Right renal pelvis (tissue), 4 donors: ENCODE results near the gene RETREG2. TPM values are rescaled to one million over a fixed set of nuclear protein-coding genes. Genes with fewer than 3 reads are reported as not detected.

ENCODE experiments used
- DNase-seq, 4 donors: peaks; one replicate each; pipeline ENCODE4 v3.0.0-alpha.2; 2013; ENCODE audit warnings: low read depth in 4 of 4, low spot score in 3 of 4, missing footprints in 1 of 4
- polyA plus RNA-seq, 4 donors: library from polyadenylated mRNA; unstranded; fragments of 120-200 nt; gene quantifications; one replicate each; pipeline ENCODE4 v1.2.1, GENCODE V29; 2013; ENCODE audit not compliant: insufficient read length in 4 of 4

The RETREG2 gene, protein sequence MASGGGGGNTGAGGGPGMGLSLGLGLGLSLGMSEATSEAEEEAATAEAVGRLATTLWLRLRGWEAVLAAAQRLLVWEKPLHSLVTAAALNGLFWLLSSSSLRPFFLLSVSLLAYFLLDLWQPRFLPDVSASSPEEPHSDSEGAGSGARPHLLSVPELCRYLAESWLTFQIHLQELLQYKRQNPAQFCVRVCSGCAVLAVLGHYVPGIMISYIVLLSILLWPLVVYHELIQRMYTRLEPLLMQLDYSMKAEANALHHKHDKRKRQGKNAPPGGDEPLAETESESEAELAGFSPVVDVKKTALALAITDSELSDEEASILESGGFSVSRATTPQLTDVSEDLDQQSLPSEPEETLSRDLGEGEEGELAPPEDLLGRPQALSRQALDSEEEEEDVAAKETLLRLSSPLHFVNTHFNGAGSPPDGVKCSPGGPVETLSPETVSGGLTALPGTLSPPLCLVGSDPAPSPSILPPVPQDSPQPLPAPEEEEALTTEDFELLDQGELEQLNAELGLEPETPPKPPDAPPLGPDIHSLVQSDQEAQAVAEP
- polyA plus RNA-seq, result 100 to 1,000 TPM; 110 to 129 (median 121) TPM

DNA sequence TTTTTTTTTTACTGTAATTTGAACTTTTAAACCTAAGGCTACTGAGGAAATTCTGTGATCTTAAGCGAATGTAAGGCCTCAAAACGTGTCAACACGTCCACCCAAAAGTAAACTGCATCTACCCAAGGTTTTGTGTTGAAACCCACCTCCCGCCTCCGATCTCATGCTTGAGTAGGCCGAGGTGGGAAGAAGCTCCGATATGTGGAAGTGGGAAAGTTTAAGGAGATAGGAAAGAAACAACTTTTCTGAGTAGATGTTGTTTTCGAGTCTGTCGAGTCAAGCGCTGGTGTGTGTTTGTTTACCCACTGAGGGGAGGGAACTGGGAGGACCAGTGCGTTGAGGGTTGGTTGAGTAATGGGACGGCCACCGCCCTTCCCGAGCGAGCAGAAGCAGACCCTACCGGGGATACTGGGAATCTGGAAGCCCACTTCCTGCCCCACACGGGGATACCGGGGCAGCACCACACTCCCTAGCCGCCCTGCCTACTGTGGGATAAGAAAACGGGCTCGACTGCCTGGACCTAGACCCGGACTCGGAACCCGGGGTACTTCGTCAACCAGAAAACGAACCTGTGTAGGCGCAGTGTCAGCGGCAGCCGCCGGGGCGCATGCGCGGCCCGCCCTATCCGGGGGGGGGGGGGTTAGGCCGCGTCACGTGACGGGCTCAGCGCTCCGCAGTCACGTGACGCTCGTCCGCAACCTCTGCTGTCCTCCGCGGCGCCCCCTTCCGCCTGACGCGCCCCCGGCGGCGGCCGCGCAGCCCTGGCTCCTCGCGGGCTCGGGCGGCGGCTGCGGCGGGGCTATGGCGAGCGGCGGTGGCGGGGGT is at the start of gene RETREG2:
TSS of gene RETREG2 (plus strand) at position 724 of the 825 bp plus-strand sequence. CDS start at position 802, 78 bp downstream.
- DNase-seq, result peak; percentile 66 to 86 (median 76)

DNA sequence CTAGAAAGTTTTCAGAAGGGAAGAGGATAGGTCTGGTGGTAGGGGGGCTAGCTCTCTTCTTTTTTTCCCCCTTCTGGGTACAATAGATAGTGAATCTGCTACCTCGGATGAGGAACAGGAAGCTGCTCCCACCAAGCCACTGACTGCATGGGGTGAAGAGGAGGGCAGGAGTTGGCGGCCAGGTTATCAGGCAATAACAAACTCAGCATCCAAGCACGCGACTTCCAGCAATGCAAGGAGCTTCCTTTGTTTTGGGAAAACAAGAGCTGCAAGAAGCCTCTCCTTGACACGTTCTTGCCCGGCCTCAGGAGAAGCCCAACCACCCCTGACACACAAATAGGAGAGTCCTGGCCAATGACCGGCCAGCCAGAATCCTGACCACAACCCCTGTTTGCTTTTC is 49.7 kb upstream of the RETREG2 start:
- no peak for DNase-seq

DNA sequence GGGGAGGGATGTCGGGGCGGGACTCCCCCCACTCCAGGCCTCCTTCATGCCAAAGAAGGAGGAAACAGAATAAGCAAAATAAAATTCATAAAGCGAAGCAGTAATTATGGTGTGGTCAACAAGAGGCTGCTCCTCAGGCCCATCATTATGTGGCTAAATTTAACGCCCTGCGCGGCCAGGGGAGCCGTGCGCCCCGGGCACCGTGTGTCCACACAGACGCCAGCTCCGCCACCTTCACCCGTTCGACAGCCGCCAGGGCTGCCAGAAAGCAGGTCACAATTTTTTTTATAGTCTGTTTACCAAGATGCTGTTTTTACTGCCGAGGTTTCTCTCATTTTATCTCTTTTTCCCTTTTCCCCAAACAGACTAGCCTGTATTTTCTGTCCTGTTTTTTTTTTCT is 48.5 kb upstream of the RETREG2 start:
- DNase-seq, result no peak

DNA sequence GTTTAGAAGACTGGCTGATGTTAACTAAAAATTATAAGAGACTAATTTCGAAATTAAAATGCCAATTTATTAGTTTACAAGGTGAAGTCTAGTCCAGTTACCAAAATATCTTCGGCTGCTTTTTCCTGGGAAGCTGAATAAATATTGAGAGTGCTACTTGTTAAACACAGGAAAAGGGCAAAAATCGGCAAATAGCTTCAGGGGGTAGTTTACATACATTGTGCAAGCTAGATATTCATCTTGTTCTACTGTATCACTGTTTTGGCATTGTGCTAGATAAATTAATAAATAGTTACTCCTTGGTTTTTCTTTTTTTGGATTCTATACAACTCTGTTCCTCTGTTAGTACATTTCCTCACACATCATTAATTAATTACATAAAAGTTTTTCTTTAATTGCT is 46.7 kb upstream of the RETREG2 start:
- no peak for DNase-seq

DNA sequence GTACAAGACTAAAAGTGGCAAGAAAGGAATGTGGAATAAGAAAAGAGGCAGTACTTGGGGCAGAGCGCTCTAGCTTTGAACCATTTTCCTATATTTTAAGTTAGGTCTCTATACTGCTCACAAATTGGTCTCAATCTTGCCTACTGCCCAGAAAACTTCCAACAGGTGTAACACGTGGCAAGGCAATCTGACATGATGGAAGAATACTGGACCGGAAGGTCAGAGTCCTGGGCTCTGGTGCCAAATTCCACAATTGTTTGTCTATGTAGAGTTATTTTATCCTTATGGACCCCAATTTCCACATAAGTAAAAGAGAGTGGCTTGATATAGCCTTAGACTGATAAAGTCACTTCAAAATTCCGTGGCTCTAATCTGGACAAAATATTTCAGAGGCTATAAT is 46.3 kb upstream of the RETREG2 start:
- DNase-seq, result no peak

DNA sequence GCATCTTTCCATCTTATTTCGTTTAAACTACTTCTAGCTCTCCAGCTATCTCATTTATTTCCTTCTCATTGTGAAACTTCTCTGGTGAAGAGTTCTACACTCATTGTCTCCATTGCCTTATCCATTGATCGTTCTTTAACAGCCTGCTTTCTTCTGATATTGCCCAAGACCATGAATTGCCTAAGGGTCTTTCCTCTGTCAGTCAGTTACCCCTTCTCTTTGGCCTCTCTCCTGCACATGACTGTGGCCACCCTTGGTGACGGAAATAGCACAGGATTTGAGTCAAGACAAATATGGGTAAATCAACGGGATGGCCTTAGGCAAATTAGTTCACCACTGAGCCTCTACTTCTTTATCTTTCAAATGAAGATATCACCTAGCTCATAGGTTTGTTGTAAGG is 44.1 kb upstream of the RETREG2 start:
- no peak for DNase-seq

DNA sequence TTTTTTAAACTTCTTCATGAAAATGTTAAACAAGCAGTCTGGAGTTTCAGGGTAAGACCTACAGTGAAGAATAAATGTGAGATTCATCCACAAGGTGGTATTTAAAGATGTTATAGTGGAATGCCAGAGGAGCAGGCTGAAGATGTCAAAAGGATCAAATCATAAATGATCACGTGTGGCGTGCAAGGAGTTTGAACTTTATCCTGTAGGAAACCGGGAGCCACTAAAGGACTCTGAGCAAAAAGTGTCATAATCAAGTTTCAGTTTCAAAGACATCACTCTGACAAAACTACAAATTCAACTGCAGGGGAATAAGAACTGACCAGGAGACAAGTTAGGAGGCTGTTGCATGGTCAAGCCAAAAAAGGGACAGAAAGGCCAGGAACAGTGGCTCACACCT is 37.4 kb upstream of the RETREG2 start:
- DNase-seq, result no peak

DNA sequence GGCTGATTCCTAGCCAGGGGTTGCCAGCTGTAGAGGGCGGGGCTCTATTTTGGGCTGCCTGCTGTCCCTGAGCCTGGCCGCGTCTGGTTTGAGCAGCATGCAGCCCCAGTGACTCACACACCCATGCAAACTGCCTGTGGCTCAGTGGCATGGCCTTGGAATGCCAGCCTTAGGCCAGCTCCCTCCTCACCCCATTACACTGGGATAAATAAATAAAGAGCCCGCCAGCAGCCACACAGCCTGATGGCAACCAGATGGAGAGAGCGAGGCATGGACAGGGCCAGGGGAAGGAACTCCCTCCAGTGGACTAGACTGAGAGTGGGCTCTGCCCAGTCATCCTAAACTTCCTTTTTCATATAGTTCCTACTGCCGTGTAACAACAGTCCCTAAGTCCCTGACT is 35.7 kb upstream of the RETREG2 start:
- DNase-seq, result no peak

DNA sequence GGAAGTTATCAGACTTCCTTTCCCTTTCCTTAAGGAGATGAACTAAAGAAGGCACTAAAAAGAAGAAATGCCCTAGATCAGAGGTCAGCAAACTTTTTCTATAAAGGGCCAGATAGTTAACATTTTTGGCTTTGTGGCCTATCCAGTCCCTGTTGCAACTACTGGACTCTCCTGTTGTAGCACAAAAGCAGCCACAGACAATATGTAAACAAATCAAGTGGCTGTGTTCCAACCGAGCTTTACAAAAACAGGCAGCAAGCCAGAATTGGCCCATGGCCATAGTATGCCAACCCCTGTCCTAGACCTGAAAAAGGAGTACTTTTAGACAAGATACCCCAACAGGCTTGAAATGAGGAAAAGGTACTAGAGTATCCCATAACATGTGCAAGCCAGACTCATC is 28.4 kb upstream of the RETREG2 start:
- DNase-seq, result no peak

DNA sequence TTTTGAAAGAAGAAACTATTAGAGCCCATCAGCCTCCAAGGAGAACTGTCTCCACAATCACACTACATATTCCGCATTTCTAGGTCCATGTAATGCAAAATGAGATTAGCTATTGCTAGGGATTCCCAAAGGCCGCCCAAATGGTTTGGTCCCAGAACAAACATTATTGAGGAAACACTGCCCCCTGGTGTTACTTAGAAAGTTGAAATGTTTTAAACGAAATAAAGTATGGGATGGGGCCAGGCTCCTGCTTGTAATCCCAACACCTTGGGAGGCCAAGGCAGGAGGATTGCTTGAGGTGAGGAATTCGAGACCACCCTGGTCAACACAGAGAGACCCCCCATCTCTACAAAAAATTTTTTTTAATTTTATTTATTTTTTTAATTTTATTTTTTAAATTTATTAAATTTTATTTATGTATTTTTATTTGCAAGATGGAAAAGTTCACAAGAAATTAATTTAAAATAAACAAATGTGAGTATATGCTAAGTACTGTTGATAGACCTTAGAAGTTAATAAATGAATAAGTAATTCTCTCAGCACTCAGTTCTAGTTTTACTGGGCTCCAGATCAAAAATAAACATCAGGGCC is 22.9 kb upstream of the RETREG2 start:
- DNase-seq, result peak; percentile 65 to 69 (median 66)

DNA sequence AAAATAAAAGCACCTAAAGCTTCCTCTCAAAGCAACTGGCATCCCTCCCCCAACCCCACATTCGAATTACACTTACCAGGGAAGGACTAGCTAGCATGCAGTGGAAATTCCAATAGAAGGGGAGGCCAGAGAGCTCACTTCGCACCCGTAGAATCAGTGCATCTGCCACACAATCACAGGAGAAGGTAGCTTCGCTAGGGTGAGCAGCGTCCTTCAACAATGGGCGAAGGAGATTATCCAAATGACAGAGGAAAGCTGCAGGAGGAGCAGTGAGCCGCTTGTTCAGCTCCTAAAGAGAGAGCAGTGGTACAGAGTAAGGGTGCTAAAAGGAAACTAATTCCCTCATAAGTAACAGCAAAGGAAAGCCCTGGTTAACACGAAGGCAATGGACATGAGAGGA is 20.7 kb upstream of the RETREG2 start:
- DNase-seq, result no peak

DNA sequence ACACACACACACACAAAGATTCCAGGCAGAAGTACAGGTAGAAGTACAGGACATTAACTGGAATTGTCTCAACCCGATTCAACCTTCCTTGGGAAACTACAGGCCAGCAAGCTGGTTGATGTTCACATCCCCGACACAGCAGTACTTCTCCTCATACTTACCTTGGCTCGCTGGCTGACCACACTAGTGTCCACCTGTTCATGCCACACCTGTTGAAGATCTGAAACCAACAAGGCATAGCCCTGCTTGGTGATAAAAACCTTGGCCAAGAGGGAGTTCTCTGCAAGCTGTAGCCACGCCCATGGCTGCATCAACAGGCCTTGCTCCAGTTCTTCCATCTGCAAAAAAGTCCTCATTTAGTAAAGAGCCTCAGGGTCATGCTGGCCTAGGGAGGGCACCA is 20.1 kb upstream of the RETREG2 start:
- no peak for DNase-seq

DNA sequence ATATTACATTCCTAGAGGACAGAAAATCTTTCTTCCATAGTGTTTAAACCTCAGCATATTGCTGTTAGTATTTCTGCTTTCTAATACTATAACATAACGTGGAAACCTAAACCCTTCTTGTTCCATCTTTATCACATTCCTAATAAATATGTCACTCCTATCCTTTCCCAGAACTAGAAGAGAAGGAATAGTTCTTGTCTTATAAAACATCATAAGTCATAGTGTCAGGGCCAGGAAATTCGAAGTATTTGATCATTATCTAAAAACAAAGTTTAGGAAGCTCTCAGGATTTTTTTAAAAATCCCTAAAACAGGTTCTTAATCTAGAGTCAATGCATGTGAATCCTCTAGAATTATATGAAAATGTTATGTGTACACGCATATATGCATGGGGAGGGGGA is 19.5 kb upstream of the RETREG2 start:
- no peak for DNase-seq

DNA sequence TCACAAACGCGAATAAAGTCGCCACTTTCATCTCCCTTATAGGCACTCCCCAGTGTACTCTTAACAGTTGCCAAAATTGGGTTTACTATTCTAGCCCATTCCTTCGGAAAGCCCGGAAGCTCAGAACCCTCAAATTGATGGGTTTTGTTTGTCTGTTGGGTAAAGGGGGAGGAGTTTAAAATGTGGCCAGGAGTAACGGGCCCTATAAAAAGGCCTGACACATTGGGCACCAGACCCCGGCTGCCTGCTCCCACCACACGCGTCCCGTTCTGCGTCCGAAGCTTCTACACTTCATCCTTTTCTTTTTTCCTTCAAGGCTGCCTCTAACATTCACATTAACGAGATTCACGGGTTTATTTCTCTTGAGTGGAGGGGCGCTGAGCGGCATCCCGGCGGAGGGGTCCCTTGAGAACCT is 18.3 kb upstream of the RETREG2 start:
- DNase-seq, result no peak

DNA sequence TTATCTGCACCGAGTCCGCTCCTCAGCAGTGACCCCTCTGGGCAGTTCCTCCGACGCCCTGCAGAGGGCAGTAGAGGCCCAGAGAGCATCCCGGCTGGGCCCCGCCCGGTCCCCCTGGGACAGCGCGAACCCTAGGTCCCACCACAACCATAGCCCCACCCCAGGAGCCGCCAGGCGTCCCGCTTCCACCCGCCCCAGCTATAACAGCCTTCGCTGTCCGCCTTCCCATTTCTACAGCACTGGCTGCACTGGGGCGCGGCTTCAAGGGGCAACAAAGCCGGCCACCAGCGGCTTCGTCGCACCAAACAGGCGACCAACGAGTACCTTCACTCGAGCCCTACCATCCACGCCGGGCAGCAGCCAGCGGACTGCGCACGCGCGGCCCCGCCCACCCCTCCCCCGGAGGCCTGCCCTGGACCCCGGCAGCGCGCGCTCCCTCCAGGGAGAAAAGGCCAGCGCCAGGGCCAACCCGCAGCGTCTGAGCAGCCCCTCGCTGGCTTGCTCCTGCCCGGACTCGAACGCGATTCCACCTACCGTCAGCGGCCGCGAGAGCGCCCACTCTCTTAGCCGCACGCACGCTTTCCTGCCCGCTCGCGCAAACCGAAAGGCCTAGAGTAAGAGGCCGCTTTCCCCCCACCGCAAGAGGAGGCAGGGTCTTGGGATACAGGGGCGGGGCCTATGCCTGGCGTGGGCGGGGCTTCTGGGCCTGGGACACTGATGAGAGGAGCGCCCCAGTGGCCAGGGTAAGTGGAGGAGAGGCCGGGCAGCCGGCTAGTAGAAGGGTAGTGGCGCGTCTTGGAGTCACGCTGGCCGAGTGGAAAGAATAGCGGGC is 17.7 kb upstream of the RETREG2 start, which contains the start of gene NHEJ1:
TSS of gene NHEJ1 (minus strand) at position 630 of the 832 bp plus-strand sequence. CDS start 2,453 bp downstream, outside the sequence.
- DNase-seq, result peak; percentile 80 to 94 (median 85)

DNA sequence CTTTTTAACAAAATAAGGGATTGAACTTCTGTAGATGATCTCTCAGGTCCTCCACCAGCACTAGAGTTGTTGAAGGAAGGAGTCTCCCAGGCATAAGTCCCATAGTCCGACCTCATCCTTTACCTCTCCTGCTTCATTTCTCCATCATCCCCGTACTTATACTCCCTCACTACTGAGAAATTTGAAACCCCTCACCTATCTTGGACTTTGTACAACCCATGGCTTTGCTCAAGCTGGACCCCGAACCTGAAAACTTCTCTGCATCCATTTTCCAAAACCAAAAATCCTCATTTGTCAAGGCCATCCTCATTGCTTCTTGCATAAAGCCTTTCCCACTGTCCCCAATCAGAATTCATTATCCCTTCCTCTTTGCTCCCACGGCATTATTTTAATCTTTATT is 17.0 kb upstream of the RETREG2 start:
- no peak for DNase-seq

DNA sequence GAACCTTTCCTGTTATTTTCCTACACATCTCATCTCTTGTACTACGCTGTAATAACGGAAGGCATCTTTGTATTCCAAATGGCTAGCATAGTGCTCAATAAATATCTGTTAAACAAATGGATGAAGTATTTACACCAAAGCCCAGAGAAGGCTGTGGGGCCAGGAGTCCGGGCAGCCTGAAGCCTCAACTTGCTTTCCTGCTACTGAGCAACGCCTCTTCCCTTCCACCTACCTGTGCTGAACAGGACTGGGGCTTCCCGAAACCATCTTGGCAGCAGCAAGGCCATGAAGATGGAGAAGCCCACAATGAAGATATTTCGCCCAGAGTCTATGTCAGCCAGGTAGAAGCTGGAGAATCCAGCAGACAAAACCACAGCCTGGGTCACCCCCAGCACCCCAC is 14.9 kb upstream of the RETREG2 start:
- no peak for DNase-seq

DNA sequence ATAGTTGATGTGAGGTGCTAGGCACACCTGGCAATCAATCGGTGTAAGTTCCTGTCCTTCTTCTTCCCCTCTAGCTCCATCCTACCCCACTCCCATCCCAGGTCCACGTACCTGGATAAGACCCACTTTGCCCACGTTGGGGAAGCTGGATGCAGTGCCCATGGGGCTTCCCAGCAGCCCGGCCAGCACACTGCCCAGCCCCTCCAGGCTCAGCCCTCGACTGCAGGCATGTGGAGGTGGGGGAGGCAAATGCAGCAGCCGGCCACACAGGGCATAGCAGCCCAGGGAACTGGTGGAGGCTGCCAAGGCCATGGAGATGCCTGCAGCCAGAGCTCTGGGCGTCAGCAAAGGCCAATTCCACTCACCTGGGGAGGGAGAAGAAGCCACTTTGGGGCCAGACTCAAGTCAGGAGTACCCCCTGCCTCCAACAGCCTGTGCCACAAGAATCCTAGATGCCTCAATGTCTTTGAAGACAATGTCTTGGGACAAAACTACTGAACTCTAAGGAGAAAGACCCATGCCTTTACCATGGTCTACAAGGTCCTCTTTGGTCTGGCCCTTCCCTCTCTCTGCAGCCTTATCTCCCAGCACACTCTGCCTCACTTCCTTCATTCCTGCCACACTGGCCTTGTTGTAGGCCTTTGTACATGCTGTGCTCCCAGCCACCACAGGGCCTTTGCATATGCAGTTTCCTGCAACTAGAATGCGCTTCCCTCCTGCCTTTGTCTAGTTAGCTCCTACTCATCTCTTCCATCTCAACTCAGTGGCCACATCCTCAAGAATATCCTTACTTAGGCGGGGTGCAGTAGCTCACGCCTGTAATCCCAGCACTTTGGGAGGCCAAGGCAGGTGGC is 12.8 kb upstream of the RETREG2 start:
- no peak for DNase-seq

DNA sequence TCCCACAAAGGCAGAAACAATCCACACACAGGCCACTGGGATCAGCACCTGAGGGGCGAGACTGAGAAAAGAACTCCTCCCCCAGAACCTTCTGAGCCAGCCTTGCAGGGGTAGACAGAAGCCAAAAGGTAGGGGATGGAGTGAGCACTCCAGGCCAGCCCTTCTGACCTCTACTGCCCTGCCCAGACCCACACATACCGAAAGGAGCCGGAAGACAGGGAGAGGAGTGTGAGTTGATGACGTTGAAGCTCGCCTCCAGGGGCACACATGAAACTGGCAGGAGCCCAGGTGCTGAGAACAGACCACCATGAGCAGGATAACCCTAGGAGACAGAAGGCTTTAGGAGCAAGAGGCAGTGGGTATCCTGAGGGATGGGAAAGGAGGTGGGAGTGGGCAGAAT is 10.1 kb upstream of the RETREG2 start:
- DNase-seq, result no peak
